NCI-H82 treated with DMSO at 0.1 percent for 48 hours (cell line): ENCODE results near the gene NCKAP5.

Source experiments
- DNase-seq: peaks from one replicate; lab custom pipeline; 2025; ENCODE audit not compliant: unreplicated experiment; lab: John Stamatoyannopoulos, UW

The NCKAP5 gene

GRCh38 chr2:133568172-133568571 is at the start of gene NCKAP5:
NCKAP5 (minus strand) TSS chr2:133568463; CDS start chr2:133517526, 50,937 bp downstream.
- no peak for DNase-seq

- no peak for DNase-seq
These were observed 41.4 kb upstream of the NCKAP5 start for GRCh38 chr2:133609664-133610063.

- DNase-seq: no peak
These were observed 40.0 kb upstream of the NCKAP5 start for GRCh38 chr2:133608291-133608690.

GRCh38 chr2:133607679-133608078 is 39.4 kb upstream of the NCKAP5 start:
- DNase-seq: no peak

GRCh38 chr2:133606616-133607015 is 38.4 kb upstream of the NCKAP5 start:
- DNase-seq: no peak

GRCh38 chr2:133605766-133606137 is 37.5 kb upstream of the NCKAP5 start:
- DNase-seq: no peak

- DNase-seq: peak; percentile 99
These were observed 36.9 kb upstream of the NCKAP5 start for GRCh38 chr2:133605011-133605765.

GRCh38 chr2:133603109-133603508 is 34.8 kb upstream of the NCKAP5 start:
- no peak for DNase-seq

- DNase-seq: no peak
These were observed 34.3 kb upstream of the NCKAP5 start for GRCh38 chr2:133602538-133602937.

- no peak for DNase-seq
These were observed 32.1 kb upstream of the NCKAP5 start for GRCh38 chr2:133600266-133600928.

- no peak for DNase-seq
These were observed 31.5 kb upstream of the NCKAP5 start for GRCh38 chr2:133599811-133600210.

- DNase-seq: peak; percentile 20
These were observed 31.0 kb upstream of the NCKAP5 start for GRCh38 chr2:133599211-133599803.

- no peak for DNase-seq
These were observed 30.5 kb upstream of the NCKAP5 start for GRCh38 chr2:133598769-133599168.

GRCh38 chr2:133596701-133597393 is 28.6 kb upstream of the NCKAP5 start:
- DNase-seq: no peak

GRCh38 chr2:133591164-133591563 is 22.9 kb upstream of the NCKAP5 start:
- no peak for DNase-seq

- no peak for DNase-seq
These were observed 21.2 kb upstream of the NCKAP5 start for GRCh38 chr2:133589456-133589855.

GRCh38 chr2:133588144-133588543 is 19.9 kb upstream of the NCKAP5 start:
- no peak for DNase-seq

- DNase-seq: no peak
These were observed 18.7 kb upstream of the NCKAP5 start for GRCh38 chr2:133586978-133587377.

- no peak for DNase-seq
These were observed 12.9 kb upstream of the NCKAP5 start for GRCh38 chr2:133581010-133581760.

GRCh38 chr2:133579274-133579673 is 11.0 kb upstream of the NCKAP5 start:
- DNase-seq: no peak

- DNase-seq: no peak
These were observed 8.5 kb upstream of the NCKAP5 start for GRCh38 chr2:133576714-133577113.
